ACC112 (cell line): ENCODE results near the gene MSI1.

Source experiments
- H2AFZ ChIP-seq: fragments of 200-600 bp; sonication (generic); one replicate; pipeline ENCODE4 v1.6.0; 2017; ENCODE audit warnings: antibody characterized with exemption, low read length; ENCODE audit not compliant: unreplicated experiment
- H3K27ac ChIP-seq: fragments of 200-600 bp; sonication (generic); 2 replicates; pipeline ENCODE4 v1.5.1; 2014; ENCODE audit warnings: low read depth, mild to moderate bottlenecking, antibody characterized with exemption, low read length, moderate library complexity
- H3K27me3 ChIP-seq: fragments of 200-600 bp; sonication (generic); 2 replicates; pipeline ENCODE4 v1.6.1; 2014; ENCODE audit warnings: mild to moderate bottlenecking, antibody characterized with exemption, low read length, moderate library complexity, mixed read lengths; ENCODE audit not compliant: insufficient read depth
- H3K36me3 ChIP-seq: fragments of 200-600 bp; sonication (generic); 2 replicates; pipeline ENCODE4 v1.6.1; 2016; ENCODE audit warnings: mild to moderate bottlenecking, antibody characterized with exemption, low read length, moderate library complexity, mixed read lengths; ENCODE audit not compliant: insufficient read depth
- H3K4me1 ChIP-seq: fragments of 200-600 bp; sonication (generic); one replicate; pipeline ENCODE4 v1.6.1; 2016; ENCODE audit warnings: low read length, mixed read lengths; ENCODE audit not compliant: insufficient read depth, unreplicated experiment, control insufficient read depth
- H3K4me3 ChIP-seq: fragments of 200-600 bp; sonication (generic); 2 replicates; pipeline ENCODE4 v1.5.1; 2014; ENCODE audit warnings: mild to moderate bottlenecking, low read depth, low read length
- H3K79me2 ChIP-seq: fragments of 200-600 bp; sonication (generic); one replicate; pipeline ENCODE4 v1.6.0; 2016; ENCODE audit warnings: low read length; ENCODE audit not compliant: control insufficient read depth, unreplicated experiment, insufficient read depth

MSI1 gene

GRCh38 chr12:120366341-120366705, 2.6 kb downstream of the MSI1 start:
- no peaks in the 10 kb centered on the region for H3K36me3 ChIP-seq
- no peak overlapping the region for H2AFZ ChIP-seq
- H3K79me2 ChIP-seq: no peaks in the 10 kb centered on the region
- no peak overlapping the region for H3K4me3 ChIP-seq
- H3K4me1 ChIP-seq: no peaks in the 10 kb centered on the region
- no peak overlapping the region for H3K27ac ChIP-seq
- peaks cover 45% of the 10 kb centered on the region for H3K27me3 ChIP-seq

- H3K4me3 ChIP-seq: no peak overlapping the region
- H3K4me1 ChIP-seq: no peaks in the 10 kb centered on the region
- H2AFZ ChIP-seq: no peak overlapping the region
- H3K79me2 ChIP-seq: no peaks in the 10 kb centered on the region
- H3K27me3 ChIP-seq: peaks cover 43% of the 10 kb centered on the region
- H3K27ac ChIP-seq: no peak overlapping the region
- H3K36me3 ChIP-seq: no peaks in the 10 kb centered on the region
Measured at GRCh38 chr12:120365675-120366340, 3.2 kb downstream of the MSI1 start.

- Histone ChIP-seq H3K4me3 (no peak overlapping the region), H3K27me3 (peaks cover 30% of the 10 kb centered on the region), H3K27ac (no peak overlapping the region), H2AFZ (no peak overlapping the region), H3K4me1 (no peaks in the 10 kb centered on the region), H3K79me2 (no peaks in the 10 kb centered on the region), H3K36me3 (no peaks in the 10 kb centered on the region)
Measured at GRCh38 chr12:120364487-120364886, 4.5 kb downstream of the MSI1 start.

GRCh38 chr12:120363274-120363855, 5.6 kb downstream of the MSI1 start:
- H3K4me1 ChIP-seq: no peaks in the 10 kb centered on the region
- H3K79me2 ChIP-seq: no peaks in the 10 kb centered on the region
- H2AFZ ChIP-seq: no peak overlapping the region
- H3K4me3 ChIP-seq: no peak overlapping the region
- H3K36me3 ChIP-seq: no peaks in the 10 kb centered on the region
- peaks cover 23% of the 10 kb centered on the region for H3K27me3 ChIP-seq
- no peak overlapping the region for H3K27ac ChIP-seq

GRCh38 chr12:120362516-120363273, 6.3 kb downstream of the MSI1 start:
- no peaks in the 10 kb centered on the region for H3K36me3 ChIP-seq
- no peak overlapping the region for H3K4me3 ChIP-seq
- H2AFZ ChIP-seq: no peak overlapping the region
- peaks cover 17% of the 10 kb centered on the region for H3K27me3 ChIP-seq
- H3K4me1 ChIP-seq: no peaks in the 10 kb centered on the region
- H3K27ac ChIP-seq: no peak overlapping the region
- H3K79me2 ChIP-seq: no peaks in the 10 kb centered on the region

- no peak overlapping the region for H3K27ac ChIP-seq
- H3K79me2 ChIP-seq: no peaks in the 10 kb centered on the region
- H3K27me3 ChIP-seq: peaks cover 10% of the 10 kb centered on the region
- H3K4me3 ChIP-seq: peak overlapping the region; percentile 56
- no peaks in the 10 kb centered on the region for H3K36me3 ChIP-seq
- no peaks in the 10 kb centered on the region for H3K4me1 ChIP-seq
- H2AFZ ChIP-seq: peak overlapping the region; percentile 68
Measured at GRCh38 chr12:120361506-120362208, 7.3 kb downstream of the MSI1 start.

- no peaks in the 10 kb centered on the region for H3K36me3 ChIP-seq
- H3K27ac ChIP-seq: no peak overlapping the region
Measured at GRCh38 chr12:120359128-120359527, 9.8 kb downstream of the MSI1 start.

GRCh38 chr12:120358412-120359100, 10.4 kb downstream of the MSI1 start:
- Histone ChIP-seq H3K4me3 (no peak overlapping the region), H3K4me1 (no peaks in the 10 kb centered on the region), H3K27ac (no peak overlapping the region), H3K36me3 (no peaks in the 10 kb centered on the region), H2AFZ (no peak overlapping the region), H3K27me3 (peaks cover 10% of the 10 kb centered on the region), H3K79me2 (no peaks in the 10 kb centered on the region)

More at GRCh38 chr12:120359128-120359527, 9.8 kb downstream of the MSI1 start:
- peaks cover 10% of the 10 kb centered on the region for H3K27me3 ChIP-seq
- no peaks in the 10 kb centered on the region for H3K79me2 ChIP-seq
- no peak overlapping the region for H3K4me3 ChIP-seq
- H3K4me1 ChIP-seq: no peaks in the 10 kb centered on the region
- H2AFZ ChIP-seq: no peak overlapping the region

- H3K4me1 ChIP-seq: no peaks in the 10 kb centered on the region
- no peak overlapping the region for H2AFZ ChIP-seq
- H3K79me2 ChIP-seq: no peaks in the 10 kb centered on the region
- no peak overlapping the region for H3K27ac ChIP-seq
- H3K36me3 ChIP-seq: no peaks in the 10 kb centered on the region
- H3K27me3 ChIP-seq: peaks cover 9% of the 10 kb centered on the region
- no peak overlapping the region for H3K4me3 ChIP-seq
Measured at GRCh38 chr12:120357104-120357503, 11.9 kb downstream of the MSI1 start.

GRCh38 chr12:120356567-120357030, 12.4 kb downstream of the MSI1 start:
- Histone ChIP-seq H3K27ac (no peak overlapping the region), H3K36me3 (no peaks in the 10 kb centered on the region), H2AFZ (no peak overlapping the region), H3K27me3 (peaks cover 4% of the 10 kb centered on the region), H3K79me2 (no peaks in the 10 kb centered on the region), H3K4me3 (no peak overlapping the region), H3K4me1 (no peaks in the 10 kb centered on the region)
